Measurements from ENCODE around the gene OR4D9. TPM values are rescaled to one million over a fixed set of nuclear protein-coding genes. Genes with fewer than 3 reads are reported as not detected.

Gene OR4D9
- total RNA-seq (under 1 TPM in 1 of 5 donors, not detected in 4; under 0.01 TPM), polyA plus RNA-seq (not detected)
- long read RNA-seq, donor 1 = 0 reads
- long read RNA-seq, donor 2 = 0 reads
- long read RNA-seq, donor 3 = 0 reads
- long read RNA-seq, donor 4 = 0 reads
- long read RNA-seq, donor 5 = 0 reads
- long read RNA-seq, donor 6 = 0 reads
- long read RNA-seq, donor 7 = 0 reads
- long read RNA-seq, donor 8 = 0 reads
- long read RNA-seq, donor 9 = 0 reads
- long read RNA-seq, donor 10 = 0 reads

GRCh38 chr11:59510941-59511589, at the start of gene OR4D9:
TSS of gene OR4D9 (plus strand) at chr11:59511539. CDS start at chr11:59514913, 3,374 bp downstream.
- Histone ChIP-seq H3K4me1 (peaks cover 0 to 7% (median 0%) of the 10 kb centered on the region in 4 donors), H3K36me3 (no peaks in the 10 kb centered on the region), H3K27me3 (peaks cover 0 to 9% (median 0%) of the 10 kb centered on the region in 3 donors), H3K27ac (no peak within 1 kb of the TSS), H3K4me3 (no peak within 1 kb of the TSS), H3K9me3 (no peaks in the 10 kb centered on the region)
- DNase-seq = peak in 1 of 2 donors; percentile 35
- WGBS, 5 donors = 35 to 51% (median 36%) methylated on average over 2 of the region's 2 CpGs
- TF ChIP-seq POLR2AphosphoS5 (IDR thresholded peaks at IDR 0.05) (no peak), POLR2A (IDR thresholded peaks at IDR 0.05) (no peak), EP300 (IDR thresholded peaks at IDR 0.05) (no peak)
- TF ChIP-seq, protein P1, sequence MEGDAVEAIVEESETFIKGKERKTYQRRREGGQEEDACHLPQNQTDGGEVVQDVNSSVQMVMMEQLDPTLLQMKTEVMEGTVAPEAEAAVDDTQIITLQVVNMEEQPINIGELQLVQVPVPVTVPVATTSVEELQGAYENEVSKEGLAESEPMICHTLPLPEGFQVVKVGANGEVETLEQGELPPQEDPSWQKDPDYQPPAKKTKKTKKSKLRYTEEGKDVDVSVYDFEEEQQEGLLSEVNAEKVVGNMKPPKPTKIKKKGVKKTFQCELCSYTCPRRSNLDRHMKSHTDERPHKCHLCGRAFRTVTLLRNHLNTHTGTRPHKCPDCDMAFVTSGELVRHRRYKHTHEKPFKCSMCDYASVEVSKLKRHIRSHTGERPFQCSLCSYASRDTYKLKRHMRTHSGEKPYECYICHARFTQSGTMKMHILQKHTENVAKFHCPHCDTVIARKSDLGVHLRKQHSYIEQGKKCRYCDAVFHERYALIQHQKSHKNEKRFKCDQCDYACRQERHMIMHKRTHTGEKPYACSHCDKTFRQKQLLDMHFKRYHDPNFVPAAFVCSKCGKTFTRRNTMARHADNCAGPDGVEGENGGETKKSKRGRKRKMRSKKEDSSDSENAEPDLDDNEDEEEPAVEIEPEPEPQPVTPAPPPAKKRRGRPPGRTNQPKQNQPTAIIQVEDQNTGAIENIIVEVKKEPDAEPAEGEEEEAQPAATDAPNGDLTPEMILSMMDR (IDR thresholded peaks at IDR 0.05) = no peak
- intact Hi-C loops (cut with DNase I; ENCODE audit: low total_unique reads) = no loop called here

- intact Hi-C loops (cut with DNase I; ENCODE audit: low total_unique reads) = no loop called here
- Histone ChIP-seq H3K27ac (no peak overlapping the region), H3K36me3 (no peaks in the 10 kb centered on the region), H3K9me3 (no peaks in the 10 kb centered on the region), H3K4me1 (no peaks in the 10 kb centered on the region), H3K4me3 (no peak overlapping the region), H3K27me3 (no peaks in the 10 kb centered on the region)
- 36 to 44% (median 41%) methylated on average over 5 of the region's 5 CpGs for WGBS, 5 donors
- TF ChIP-seq POLR2AphosphoS5 (IDR thresholded peaks at IDR 0.05) = no peak
- DNase-seq = peak in 1 of 2 donors; percentile 47
These were observed 48.1 kb upstream of the OR4D9 start for GRCh38 chr11:59463190-59463641.

- H3K4me1 ChIP-seq = no peaks in the 10 kb centered on the region
- no peaks in the 10 kb centered on the region for H3K36me3 ChIP-seq
- no peaks in the 10 kb centered on the region for H3K9me3 ChIP-seq
- intact Hi-C loops (cut with DNase I; ENCODE audit: low total_unique reads) = no loop called here
- H3K4me3 ChIP-seq = no peak within 1 kb of the TSS
- H3K27ac ChIP-seq = no peak within 1 kb of the TSS
- DNase-seq = no peak
- no peaks in the 10 kb centered on the region for H3K27me3 ChIP-seq
- TF ChIP-seq POLR2A (IDR thresholded peaks at IDR 0.05) (no peak), POLR2AphosphoS5 (IDR thresholded peaks at IDR 0.05) (no peak), EP300 (IDR thresholded peaks at IDR 0.05) (no peak)
- TF ChIP-seq, protein P1 (IDR thresholded peaks at IDR 0.05) = no peak
These were observed 38.3 kb upstream of the OR4D9 start, which contains the start of gene OR4D10 for GRCh38 chr11:59473015-59473414. TSS of gene OR4D10 (plus strand) at chr11:59473315. CDS start at chr11:59477430, 4,115 bp downstream.

- H3K4me3 ChIP-seq = no peak overlapping the region
- no peak overlapping the region for H3K27ac ChIP-seq
- 68 to 76% (median 74%) methylated on average over 9 of the region's 9 CpGs for WGBS, 5 donors
- H3K27me3 ChIP-seq = no peaks in the 10 kb centered on the region
- no peaks in the 10 kb centered on the region for H3K9me3 ChIP-seq
- no peaks in the 10 kb centered on the region for H3K36me3 ChIP-seq
- no peaks in the 10 kb centered on the region for H3K4me1 ChIP-seq
- TF ChIP-seq POLR2A (IDR thresholded peaks at IDR 0.05) (no peak), EP300 (IDR thresholded peaks at IDR 0.05) (no peak), POLR2AphosphoS5 (IDR thresholded peaks at IDR 0.05) (no peak)
- TF ChIP-seq, protein P1 (IDR thresholded peaks at IDR 0.05) = no peak
- intact Hi-C loops (cut with DNase I; ENCODE audit: low total_unique reads) = no loop called here
- peak in 1 of 2 donors; percentile 12 for DNase-seq
These were observed 36.2 kb upstream of the OR4D9 start for GRCh38 chr11:59475176-59475575.

GRCh38 chr11:59479906-59480305, 31.4 kb upstream of the OR4D9 start:
- Histone ChIP-seq H3K27ac (no peak overlapping the region), H3K27me3 (no peaks in the 10 kb centered on the region), H3K4me1 (no peaks in the 10 kb centered on the region), H3K9me3 (no peaks in the 10 kb centered on the region), H3K4me3 (no peak overlapping the region), H3K36me3 (no peaks in the 10 kb centered on the region)
- TF ChIP-seq, protein P1 (IDR thresholded peaks at IDR 0.05) = no peak
- intact Hi-C loops (cut with DNase I; ENCODE audit: low total_unique reads) = no loop called here
- DNase-seq = no peak

Measured in stomach (tissue), 19 donors.